SK-N-MC (cell line): ENCODE data around the gene CDH19.

Source experiments
- EZH2 ChIP-seq: fragments of 200-600 bp; sonication (generic); IDR thresholded peaks from one replicate; pipeline ENCODE4 v1.6.1; 2017; ENCODE audit warnings: antibody characterized with exemption
- POLR2AphosphoS5 ChIP-seq: IDR thresholded peaks from 2 replicates; pipeline ENCODE4 v1.6.1; 2012; ENCODE audit warnings: mild to moderate bottlenecking, low read depth, low read length, borderline replicate concordance

DNA sequence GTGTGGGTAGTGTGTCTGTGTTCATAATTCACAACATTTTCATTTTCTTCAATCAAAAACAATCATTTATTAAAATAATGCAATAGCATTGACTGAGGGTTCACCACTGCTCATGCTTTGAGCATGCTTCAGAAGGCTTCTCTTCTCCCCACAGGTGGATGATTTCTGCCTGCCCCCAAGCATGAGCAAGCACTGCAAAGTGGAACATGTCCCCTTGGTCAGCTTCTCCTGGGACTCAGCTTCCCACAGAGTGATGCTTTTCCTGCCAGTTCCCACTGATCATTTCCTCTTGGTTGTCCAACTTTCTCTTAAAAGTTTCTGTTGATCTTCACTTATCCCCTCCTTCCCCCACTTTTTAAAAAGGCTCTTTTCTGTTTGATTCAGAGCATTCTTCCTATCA is 31.5 kb upstream of the CDH19 start:
- TF ChIP-seq POLR2AphosphoS5 = no peak
- no peak for TF ChIP-seq EZH2
